ENCODE data around the gene BRSK2.
"Not testable (repeated sequence)": the region's sequence is repeated elsewhere in the genome, so short reads cannot be mapped to it uniquely, and the experiment has no call there.

BRSK2 gene

GRCh38 chr11:1354125-1354938, 35.4 kb upstream of the BRSK2 start:
- DNase-seq = no peak

GRCh38 chr11:1356007-1356435, 33.7 kb upstream of the BRSK2 start:
- DNase-seq = no peak

GRCh38 chr11:1356478-1356960, 33.2 kb upstream of the BRSK2 start:
- no peak for DNase-seq

- DNase-seq = no peak
Measured at GRCh38 chr11:1358286-1358685, 31.4 kb upstream of the BRSK2 start.

GRCh38 chr11:1358931-1359330, 30.8 kb upstream of the BRSK2 start:
- DNase-seq = not testable (repeated sequence)

- DNase-seq = no peak
Measured at GRCh38 chr11:1359556-1359955, 30.2 kb upstream of the BRSK2 start.

GRCh38 chr11:1360181-1360834, 29.4 kb upstream of the BRSK2 start:
- no peak for DNase-seq

GRCh38 chr11:1360835-1361357, 28.8 kb upstream of the BRSK2 start:
- DNase-seq = no peak

- DNase-seq = no peak
Measured at GRCh38 chr11:1361882-1362281, 27.9 kb upstream of the BRSK2 start.

- DNase-seq = no peak
Measured at GRCh38 chr11:1367721-1368120, 22.0 kb upstream of the BRSK2 start.

- DNase-seq = no peak
Measured at GRCh38 chr11:1368216-1368615, 21.5 kb upstream of the BRSK2 start.

- no peak for DNase-seq
Measured at GRCh38 chr11:1368966-1369365, 20.8 kb upstream of the BRSK2 start.

- DNase-seq = no peak
Measured at GRCh38 chr11:1369371-1370005, 20.2 kb upstream of the BRSK2 start.

GRCh38 chr11:1370186-1371025, 19.3 kb upstream of the BRSK2 start:
- DNase-seq = no peak

GRCh38 chr11:1371026-1371325, 18.8 kb upstream of the BRSK2 start:
- DNase-seq = no peak

- no peak for DNase-seq
Measured at GRCh38 chr11:1371377-1371776, 18.4 kb upstream of the BRSK2 start.

GRCh38 chr11:1371836-1372465, 17.8 kb upstream of the BRSK2 start:
- DNase-seq = no peak

GRCh38 chr11:1372660-1373059, 17.1 kb upstream of the BRSK2 start:
- DNase-seq = no peak

GRCh38 chr11:1373536-1374214, 16.1 kb upstream of the BRSK2 start:
- DNase-seq = no peak

- DNase-seq = no peak
Measured at GRCh38 chr11:1375161-1375954, 14.4 kb upstream of the BRSK2 start.

GRCh38 chr11:1375955-1376258, 13.8 kb upstream of the BRSK2 start:
- DNase-seq = no peak

Data from activated naive CD4-positive, alpha-beta T cell treated with anti-CD3 and anti-CD28 coated beads, Interleukin-2, amount 50 U/mL, for 16 hours (primary cell).